CD4-positive, alpha-beta T cell treated with Interleukin-1 beta for 1 hour (primary cell): ENCODE measurements around the gene KAT7.
"Not testable (repeated sequence)": the region's sequence is repeated elsewhere in the genome, so short reads cannot be mapped to it uniquely, and the experiment has no call there.

Experiments used
- DNase-seq, 2 donors: peaks; one replicate each; pipeline ENCODE4 v3.0.0-alpha.2; 2020 to 2022

KAT7 gene

DNA sequence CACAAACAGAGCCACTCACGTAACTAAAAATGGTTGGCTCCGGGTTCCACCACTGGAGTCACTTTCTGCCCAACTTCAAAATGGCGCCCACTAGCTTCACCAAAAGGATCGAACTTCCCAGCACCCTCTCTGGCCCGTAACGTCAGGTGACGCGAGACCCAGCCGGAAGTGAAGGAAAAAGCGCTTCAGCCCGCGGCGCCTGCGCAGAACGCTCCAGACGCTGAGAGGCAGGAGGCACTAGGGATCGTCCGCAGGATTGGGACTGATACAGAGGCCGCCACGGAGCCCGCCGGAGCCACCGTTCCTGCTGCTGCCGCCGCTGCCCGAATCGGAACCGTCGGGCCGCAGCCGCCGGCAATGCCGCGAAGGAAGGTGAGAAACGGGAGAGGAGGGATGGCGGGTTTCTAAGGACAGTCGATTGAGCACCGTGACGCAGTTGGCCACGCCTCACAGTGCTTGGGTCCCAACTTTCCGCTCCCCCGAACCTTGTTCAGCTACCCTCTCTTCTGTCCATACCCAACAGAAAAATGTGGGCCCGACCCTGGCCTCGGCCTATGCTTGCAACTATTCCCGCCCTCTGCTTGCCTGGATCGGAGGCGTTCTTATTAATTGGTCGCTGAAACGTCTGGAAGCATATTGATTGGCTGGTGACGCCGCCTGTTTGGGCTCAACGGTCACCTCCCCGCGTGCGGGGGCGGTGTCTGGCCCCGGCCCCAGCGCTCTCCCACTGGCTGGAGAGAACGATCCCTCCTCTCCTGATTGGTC, at the start of gene KAT7:
KAT7 (plus strand) TSS at position 204 of the 765 bp plus-strand sequence; CDS start at position 358, 154 bp downstream.
- peak; percentile 99 for DNase-seq

DNA sequence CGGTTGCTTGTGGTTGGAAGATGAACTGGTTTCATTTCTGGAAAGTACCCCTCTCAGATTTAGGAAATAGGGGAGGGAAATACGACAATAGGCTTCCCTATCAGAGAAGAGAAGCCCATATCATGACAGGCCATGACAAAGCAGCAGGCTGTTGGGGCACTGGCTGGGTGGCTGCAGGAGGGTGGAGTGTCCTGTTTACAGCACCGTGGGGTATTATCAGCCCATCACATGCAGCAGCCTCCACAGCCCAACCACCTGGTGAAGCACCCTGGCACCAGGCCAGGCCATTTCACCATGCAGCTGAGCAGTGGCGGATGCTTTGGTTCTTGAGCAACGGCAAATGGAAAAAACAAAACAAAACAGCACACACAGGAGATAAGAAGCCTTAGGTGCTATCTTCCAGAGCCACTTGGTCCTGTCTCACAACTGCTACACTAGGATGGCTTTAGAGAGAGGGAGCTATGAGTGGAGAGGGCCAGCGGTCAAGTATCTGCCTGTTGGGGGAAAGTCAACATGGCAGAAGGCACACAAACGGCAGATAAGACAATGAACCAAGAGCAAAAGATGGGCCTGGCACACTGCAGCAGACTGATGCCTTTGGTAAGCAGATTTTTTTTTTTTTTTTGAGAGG, 48.7 kb upstream of the KAT7 start:
- peak; percentile 96 to 97 for DNase-seq

DNA sequence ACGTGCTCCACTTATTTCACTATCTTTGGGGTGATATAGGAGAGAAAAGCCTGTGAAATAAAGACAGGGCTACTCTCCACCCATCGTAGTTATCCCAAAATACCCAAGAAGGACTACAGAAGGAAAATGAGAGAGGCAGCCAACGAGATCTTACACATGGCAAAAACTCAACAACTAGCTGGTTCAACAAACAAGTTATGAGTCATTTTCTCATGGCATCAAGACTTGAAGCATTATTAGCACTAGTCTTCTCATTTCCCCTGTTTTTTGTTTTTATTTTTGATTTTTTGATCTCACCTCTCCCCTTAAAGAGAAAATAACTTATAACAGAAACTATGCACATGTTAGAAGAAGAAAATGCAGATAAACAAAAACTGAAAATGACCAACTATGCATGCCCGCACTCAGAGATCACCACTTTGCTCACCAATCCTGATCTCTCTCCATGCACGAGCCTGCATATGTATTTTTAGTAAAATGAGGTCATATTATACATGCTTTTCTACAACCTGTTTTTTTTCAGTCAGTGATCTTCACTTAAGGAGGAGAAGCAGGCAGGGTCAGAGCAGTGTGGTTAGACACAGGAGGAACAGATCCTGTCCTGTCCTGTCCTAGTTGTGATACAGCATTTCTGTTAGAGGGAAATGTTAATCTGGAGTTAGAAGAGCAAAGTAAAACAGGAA, 47.3 kb upstream of the KAT7 start:
- DNase-seq = peak in 1 of 2 donors; percentile 12

DNA sequence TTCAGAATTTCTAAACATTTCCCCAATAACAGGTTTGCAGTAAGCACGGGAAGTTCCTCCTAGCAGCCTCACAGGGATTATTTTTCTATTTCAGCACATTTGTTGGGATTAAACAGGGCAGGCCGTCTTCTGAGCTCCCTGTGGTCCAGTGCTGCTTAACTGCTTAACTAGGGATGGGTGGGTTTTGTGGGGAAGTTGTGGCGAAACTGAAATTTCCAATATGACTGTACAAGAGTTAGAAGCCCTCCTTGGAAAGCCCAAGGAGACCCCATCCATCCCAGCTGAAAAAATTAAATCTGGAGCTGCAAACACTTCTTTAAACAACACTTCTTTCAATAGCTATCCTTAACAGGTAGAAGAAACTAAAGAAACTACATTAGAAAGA, 46.8 kb upstream of the KAT7 start:
- DNase-seq = no peak

DNA sequence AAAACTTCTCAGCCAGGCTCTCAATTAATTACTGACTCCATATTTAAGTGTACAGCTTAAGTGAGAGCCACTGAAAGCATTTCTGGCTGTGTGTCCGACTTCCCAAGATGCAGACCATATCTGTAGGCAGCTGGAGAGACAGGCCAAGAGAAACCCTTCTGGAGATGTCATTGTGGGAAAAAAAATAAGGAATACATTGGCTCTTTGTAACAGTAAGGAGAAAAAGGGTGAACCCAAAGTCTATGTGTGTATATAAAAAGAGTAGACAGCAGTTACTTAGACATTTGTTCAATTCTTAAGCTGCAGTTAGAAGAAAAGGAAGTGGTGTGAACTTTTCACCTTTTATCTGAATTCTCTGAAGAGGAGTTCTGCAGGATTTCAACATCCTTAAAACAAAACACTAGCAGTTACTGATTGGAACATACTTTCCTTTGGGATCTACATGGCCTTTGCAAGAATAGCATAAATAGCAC, 46.3 kb upstream of the KAT7 start:
- DNase-seq = no peak

DNA sequence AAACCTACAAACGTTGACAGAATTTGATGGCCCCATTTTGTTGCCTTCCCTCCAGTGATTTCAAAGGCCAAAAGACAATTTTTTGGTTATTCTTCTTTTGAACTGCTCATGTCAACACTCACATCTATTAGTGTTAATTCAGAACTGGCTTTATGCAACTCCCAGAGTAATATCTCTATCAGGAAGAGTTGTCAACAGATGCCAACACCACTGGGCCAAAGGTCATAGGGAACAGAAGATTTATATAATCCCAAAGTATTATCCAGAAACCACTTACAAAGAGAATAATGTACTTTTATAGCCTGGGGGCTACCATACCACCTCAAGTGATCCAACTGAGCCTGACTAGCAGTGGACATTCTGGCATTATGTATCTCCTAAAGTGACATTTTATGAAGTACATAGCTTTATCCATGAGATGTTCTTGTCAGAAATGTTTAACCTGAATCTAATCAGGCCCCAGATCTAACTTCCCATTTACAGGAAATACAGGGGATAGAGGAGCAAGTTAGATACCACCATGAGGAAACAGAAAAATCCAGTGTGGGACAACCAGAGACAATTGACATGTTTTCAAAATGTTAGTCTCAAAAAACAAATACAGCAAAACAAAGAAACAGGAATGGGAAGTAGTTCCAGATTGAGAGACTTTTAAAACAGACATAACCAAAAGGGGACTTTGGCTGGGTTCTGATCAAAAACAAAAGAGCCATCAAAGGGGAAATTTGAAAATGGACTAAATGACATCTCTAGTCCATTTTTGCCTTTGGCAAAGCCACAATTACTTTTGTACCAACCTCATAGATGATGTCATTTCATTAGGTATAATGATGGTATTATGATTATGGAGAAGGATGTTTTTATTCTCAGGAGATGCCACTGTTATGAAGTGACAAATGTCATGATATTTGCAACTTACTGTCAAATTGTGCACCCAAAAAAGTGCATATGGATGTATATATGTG, 43.0 kb upstream of the KAT7 start:
- no peak for DNase-seq

DNA sequence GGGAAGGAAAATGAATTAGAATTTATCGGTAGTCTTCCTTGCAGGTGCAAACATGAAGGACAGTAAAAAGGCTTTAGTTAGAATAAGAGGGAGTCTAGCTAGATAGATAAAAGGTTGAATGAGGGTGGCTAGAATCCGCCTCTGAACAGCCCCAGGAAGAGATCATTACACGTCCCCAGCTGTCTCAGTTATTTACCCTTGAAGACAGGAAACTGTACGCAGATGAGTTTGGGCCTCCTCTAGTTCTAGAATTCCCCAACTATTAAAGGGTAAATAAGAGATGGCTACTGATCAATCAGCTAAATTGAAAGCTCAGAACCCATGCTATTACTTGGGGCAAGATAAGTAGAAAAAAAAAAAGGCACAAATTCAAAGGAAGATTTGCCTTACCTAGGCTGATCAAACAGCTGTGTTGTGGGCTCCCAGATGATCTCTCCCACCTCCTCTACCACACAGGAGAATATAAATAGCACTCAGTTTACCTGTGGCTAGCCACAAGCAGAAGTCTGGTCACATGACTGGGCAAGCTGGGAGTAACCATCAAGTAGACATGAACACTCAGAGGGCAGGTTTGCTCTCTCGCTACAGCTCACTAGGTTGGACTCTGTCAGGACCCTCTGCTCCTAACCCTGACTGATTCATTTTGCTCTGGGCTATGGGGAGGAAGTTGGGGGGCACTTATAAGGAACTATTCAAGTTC, 41.5 kb upstream of the KAT7 start:
- peak; percentile 44 to 67 for DNase-seq

DNA sequence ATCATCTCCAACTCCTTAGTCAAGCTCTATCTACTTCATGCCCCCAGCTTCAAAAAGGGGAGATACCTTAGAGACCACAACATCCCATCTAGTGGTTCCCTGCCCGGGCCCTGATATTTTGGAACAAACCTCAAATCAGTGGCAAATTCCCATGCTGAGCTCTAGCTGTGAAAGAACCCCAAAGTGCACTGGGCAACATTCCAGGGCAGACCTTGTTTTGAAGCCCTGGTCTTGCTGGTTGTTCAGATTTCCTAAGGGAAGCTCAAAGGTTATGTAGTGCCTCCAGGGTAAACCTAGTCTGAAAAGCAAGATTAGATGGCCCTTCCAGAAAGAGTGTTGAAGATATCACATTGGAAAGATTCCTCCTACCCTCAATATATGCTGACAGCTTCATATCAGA, 40.8 kb upstream of the KAT7 start:
- DNase-seq = no peak

DNA sequence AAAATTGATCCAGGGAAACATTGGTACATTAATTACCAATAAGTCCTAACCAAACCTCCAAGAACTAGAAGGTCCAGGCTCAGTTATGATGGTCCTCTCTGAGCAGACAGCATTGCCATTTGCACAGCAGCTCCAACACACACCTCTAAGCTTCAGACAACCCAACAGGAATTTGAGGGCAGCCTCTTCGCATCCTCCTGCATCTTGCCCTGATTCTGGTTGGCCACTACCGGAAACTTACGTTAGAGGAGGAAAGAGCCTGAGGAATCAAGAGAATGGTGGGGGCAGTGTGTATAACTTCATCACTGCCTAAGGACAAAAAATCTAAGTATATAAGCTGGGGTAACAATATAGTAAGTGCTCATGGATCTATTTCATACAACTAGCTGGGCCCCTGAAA, 40.3 kb upstream of the KAT7 start:
- DNase-seq = peak in 1 of 2 donors; percentile 49

DNA sequence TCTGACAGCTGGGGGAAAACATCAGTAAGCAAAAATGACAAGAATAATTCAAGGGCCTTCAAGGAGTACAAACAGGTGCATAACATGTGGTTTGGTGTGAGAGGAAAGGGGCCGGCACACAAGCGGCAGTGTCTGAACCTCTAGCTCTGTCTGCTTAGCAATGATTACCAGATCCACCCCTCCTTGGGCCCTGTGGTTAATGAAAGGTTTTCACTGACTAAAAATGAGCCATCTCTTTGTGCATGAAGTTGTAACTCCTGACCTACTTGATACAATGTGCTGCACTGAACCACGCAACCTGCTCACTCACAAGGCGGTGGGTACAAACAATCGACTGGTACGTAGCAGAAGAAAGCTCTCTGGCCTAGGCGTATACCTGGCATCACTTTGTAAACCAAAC, 39.7 kb upstream of the KAT7 start:
- DNase-seq = peak; percentile 57 to 74

DNA sequence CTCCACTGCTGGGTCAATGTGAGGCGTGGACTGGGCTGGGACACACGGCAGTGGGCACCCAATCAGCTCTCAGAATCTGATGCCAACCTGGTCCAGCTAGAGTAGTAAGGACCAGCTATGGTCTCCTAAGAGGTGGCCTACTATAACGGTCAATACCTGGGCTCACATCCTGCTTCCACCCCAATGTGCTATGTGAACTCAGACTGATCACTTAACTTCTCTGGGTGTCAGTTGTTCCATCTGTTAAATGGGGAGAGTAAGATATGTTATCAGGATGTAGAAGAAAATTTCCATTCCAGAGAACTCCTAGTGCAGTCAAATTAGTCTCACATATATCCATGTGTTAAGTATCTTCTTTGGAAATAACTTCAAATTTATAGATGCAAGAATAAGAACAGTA, 38.8 kb upstream of the KAT7 start:
- DNase-seq = no peak

DNA sequence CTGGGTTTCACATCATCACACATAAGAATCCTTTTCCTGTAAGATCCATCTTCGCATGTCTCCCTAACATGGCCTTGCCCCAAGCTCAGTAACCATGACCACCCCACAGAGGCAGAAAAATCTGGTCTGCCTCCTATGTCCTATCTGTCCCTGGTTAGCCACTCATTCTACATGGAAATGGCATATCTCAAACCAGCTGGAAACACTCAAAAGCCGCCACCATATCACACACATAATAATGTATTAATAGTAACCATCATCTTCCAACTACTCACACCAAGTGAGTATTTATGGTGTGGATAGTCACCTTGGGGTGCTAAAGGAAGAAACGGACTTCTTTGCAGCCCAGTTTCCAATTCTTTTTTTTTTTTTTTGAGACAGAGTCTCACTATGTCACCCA, 36.0 kb upstream of the KAT7 start:
- DNase-seq = no peak

DNA sequence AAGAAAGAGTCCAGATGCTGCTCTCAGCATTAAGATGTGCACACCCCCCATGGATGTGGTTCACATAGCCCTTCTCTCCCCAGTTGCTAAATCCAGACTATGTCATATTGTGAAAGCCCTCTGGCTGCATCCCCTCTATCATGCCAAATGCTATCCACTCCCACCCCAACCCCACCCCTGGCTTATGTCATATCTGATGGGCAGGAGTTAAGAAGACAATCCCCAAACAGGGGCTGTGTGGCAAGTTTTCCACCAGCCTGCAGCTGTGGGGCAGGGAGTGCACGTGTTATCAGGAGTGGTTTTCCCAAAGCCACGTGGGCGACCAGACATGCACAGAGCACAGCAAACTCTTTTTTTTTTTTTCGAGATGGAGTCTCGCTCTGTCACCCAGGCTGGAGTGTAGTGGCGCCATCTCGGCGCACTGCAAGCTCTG, 34.5 kb upstream of the KAT7 start:
- no peak for DNase-seq

DNA sequence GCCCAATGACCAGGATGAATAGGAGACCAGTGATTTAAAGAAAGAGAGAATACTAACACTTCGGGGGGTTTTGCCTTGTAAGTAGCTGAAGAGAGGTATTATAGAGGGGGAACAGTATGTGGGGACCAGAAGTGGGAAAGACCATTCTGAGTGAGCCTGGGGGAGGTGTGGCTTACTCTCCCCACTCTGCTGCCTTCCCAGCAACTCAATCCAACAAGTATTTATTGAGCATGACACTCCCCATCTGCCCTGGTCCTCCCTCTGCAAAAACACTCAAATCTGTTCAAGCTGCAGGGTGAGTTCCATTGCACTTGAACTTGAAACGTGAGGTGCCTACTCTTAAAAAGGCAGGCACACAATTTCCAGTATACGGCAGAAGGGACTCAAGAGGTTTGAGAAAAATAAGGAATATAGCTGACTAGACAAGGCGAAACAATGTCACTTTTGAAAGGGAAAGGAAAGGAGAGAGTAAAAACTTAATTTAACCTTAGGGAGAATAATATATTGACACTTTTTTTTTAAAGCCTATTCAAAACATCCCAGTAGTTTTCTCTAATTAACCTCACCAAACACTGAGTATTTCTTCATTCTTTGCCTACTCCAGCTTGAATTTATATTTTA, 32.7 kb upstream of the KAT7 start:
- DNase-seq = no peak

DNA sequence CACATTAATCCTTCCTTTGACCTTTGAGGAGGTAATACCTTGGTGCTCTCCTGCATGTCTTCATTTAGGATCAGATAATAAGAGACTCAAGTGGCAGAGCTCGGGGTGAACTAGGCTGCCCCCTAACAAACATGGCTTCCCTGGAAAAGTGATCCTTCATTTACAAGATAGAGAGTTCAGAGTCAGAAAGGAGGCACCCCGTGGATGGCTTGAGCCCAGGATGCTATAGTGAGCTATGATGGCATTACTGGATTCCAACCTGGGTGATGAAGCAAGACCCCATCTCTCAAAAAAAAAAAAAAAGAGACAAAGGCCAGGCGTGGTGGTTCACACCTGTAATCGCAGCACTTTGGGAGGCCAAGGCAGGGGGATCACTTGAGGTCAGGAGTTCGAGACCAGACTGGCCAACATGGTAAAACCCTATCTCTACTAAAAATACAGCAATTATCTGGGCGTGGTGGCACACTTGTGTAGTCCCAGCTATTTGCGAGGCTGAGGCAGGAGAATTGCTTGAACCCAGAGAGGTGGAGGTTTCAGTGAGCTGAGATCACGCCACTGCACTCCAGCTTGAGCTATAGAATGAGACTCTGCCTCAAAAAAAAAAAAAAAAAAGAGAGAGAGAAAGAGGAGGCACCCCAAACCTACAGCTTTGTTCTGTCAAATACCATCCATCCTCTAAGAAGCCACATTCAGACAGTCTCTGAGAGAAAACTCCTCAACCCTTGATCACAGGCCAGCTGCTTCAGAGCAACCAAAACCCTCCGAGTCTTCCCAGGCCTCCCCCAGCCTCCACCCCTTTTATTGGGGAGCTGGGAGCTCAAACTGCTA, 31.9 kb upstream of the KAT7 start:
- DNase-seq = no peak

DNA sequence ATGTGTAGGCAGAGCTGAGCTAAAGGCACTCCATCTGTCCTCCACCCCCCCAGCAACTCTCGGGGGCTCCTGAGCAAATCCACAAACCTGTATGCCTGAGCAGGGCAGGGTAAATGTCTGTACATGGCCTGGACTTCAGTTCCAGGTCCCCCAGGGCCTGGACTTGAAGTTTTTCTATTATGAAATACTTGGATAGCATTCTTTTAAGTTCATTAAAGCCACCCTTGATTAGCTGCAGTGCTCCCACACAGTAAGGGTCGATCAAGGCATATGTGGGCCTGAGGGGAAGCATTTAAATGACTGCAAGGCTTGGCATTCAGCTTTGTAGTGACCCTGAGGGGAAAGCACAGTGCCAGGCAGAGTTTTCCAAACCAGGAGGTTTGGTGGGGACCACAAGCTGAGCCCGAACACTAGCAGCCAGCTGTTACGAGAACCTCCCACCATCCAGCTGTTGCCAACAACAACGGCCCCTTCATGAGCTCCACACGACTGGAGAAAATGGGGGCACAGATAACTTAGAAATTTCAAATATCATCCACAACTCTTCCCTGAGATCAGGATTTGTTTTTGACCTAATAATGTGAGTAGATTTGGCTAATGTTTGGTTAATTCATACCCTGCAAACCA, 31.2 kb upstream of the KAT7 start:
- DNase-seq = no peak

DNA sequence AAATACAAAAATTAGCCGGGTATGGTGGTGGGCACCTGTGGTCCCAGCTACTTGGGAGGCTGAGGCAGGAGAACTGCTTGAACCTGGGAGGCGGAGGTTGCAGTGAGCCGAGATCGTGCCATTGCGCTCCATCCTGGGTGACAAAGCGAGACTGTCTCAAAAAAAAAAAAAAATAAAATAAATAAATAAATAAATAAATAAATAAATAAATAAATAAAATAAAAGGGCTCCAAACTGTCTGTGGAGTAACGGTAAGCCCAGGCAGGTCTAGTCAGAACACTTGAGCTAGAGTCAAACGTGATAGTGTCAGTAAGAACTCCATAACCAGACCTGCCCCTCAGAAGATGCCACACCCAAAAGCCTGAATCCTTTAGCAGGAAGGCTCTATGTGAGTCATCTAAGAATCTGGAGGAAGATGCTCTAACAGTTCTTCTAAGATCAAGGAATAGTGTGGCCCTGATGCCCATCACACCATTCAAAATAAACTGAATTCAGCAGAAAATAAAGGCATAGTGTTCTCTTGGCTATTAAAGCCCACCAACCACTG, 29.9 kb upstream of the KAT7 start:
- not testable (repeated sequence) for DNase-seq

DNA sequence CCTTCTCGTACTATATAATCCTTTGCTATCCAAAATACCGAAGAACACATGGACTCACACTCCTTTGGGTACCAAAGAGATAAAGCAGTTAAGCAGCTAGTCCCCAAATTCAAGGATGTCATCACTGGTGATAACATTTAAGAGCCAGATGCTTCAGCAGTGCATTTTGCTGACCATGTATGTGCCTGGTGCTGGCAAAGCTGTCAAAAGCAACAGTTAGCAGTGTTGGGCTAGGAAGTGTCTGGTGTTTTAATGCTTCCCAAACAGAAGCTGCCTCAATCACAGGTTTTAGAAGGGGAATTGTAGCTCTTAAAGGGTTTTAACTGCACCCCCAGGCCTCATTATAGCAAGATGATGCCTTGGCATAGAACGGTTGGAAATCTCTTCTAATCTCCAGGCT, 29.3 kb upstream of the KAT7 start:
- no peak for DNase-seq

DNA sequence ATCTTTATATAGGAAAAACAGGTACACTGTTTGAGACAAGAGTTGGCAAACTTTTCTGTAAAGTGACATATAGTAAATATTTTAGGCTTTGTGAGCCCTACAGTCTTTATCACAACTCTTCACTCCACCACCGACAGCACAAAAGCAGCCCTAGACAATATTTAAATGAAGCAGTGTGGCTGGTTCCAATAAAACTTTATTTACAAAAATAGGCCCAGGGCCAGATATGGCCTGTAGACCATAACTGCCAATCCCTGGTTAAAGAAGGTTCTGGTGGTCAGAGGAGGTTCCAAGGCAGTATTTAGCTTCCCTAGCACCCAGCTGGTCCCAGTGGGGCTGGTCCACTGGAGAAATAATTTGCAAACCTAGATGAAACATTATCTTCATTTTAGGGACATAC, 28.2 kb upstream of the KAT7 start:
- no peak for DNase-seq
